ENCODE measurements around the gene YBX3. TPM values are rescaled to one million over a fixed set of nuclear protein-coding genes. Genes with fewer than 3 reads are reported as not detected.
A peak's percentile ranks its signal among the peaks of the same experiment; 100 is the strongest.

YBX3 gene
- polyA plus RNA-seq, 3 donors from 2014 or later, result 1.5 to 8.2 (median 4.7) TPM

- DNase-seq, result no peak
- Mint-ChIP-seq H3K27ac (no peak overlapping the region), H3K36me3 (no peaks in the 10 kb centered on the region), H3K4me3 (no peak overlapping the region), H3K4me1 (peaks cover 13 to 18% of the 10 kb centered on the region in 2 donors), H3K27me3 (ENCODE audit: low read depth in 3 of 3) (peaks cover 13 to 20% (median 14%) of the 10 kb centered on the region in 3 donors), H3K9me3 (no peaks in the 10 kb centered on the region)
Observed at GRCh38 chr12:10717410-10717809, 5.7 kb downstream of the YBX3 start.

- no peaks in the 10 kb centered on the region for H3K9me3 Mint-ChIP-seq
- H3K4me1 Mint-ChIP-seq, result peaks cover 7 to 12% of the 10 kb centered on the region in 2 donors
- H3K27ac Mint-ChIP-seq, result no peak overlapping the region
- no peaks in the 10 kb centered on the region for H3K36me3 Mint-ChIP-seq
- H3K27me3 Mint-ChIP-seq (ENCODE audit: low read depth in 3 of 3), result peaks cover 7 to 15% (median 8%) of the 10 kb centered on the region in 3 donors
- no peak for DNase-seq
- H3K4me3 Mint-ChIP-seq, result no peak overlapping the region
Observed at GRCh38 chr12:10716704-10717315, 6.3 kb downstream of the YBX3 start.

GRCh38 chr12:10716277-10716676 lies 6.8 kb downstream of the YBX3 start:
- H3K27ac Mint-ChIP-seq, result no peak overlapping the region

GRCh38 chr12:10715491-10715890 lies 7.6 kb downstream of the YBX3 start:
- Mint-ChIP-seq H3K27ac (no peak overlapping the region), H3K4me1 (peaks cover 5 to 8% of the 10 kb centered on the region in 2 donors), H3K36me3 (no peaks in the 10 kb centered on the region), H3K4me3 (no peak overlapping the region), H3K27me3 (ENCODE audit: low read depth in 3 of 3) (peaks cover 5 to 11% (median 7%) of the 10 kb centered on the region in 3 donors), H3K9me3 (no peaks in the 10 kb centered on the region)
- DNase-seq, result peak in 1 of 3 donors; percentile 11

More at GRCh38 chr12:10716277-10716676, 6.8 kb downstream of the YBX3 start:
- Mint-ChIP-seq H3K9me3 (no peaks in the 10 kb centered on the region), H3K36me3 (no peaks in the 10 kb centered on the region), H3K4me3 (no peak overlapping the region), H3K27me3 (ENCODE audit: low read depth in 3 of 3) (peaks cover 5 to 13% (median 10%) of the 10 kb centered on the region in 3 donors), H3K4me1 (peaks cover 5 to 8% of the 10 kb centered on the region in 2 donors)
- DNase-seq, result no peak

- Mint-ChIP-seq H3K27ac (no peak overlapping the region), H3K27me3 (ENCODE audit: low read depth in 3 of 3) (peaks cover 3 to 13% (median 8%) of the 10 kb centered on the region in 3 donors), H3K36me3 (no peaks in the 10 kb centered on the region), H3K9me3 (no peaks in the 10 kb centered on the region), H3K4me3 (no peak overlapping the region), H3K4me1 (no peaks in the 10 kb centered on the region)
- no peak for DNase-seq
Observed at GRCh38 chr12:10709808-10710207, 13.3 kb downstream of the YBX3 start.

- no peak overlapping the region for H3K27ac Mint-ChIP-seq
- no peaks in the 10 kb centered on the region for H3K36me3 Mint-ChIP-seq
- DNase-seq, result no peak
- H3K4me1 Mint-ChIP-seq, result no peaks in the 10 kb centered on the region
- no peak overlapping the region for H3K4me3 Mint-ChIP-seq
- no peaks in the 10 kb centered on the region for H3K9me3 Mint-ChIP-seq
- H3K27me3 Mint-ChIP-seq (ENCODE audit: low read depth in 3 of 3), result peaks cover 3 to 15% (median 8%) of the 10 kb centered on the region in 3 donors
Observed at GRCh38 chr12:10708862-10709261, 14.3 kb downstream of the YBX3 start.

- Mint-ChIP-seq H3K27ac (no peak overlapping the region), H3K9me3 (no peaks in the 10 kb centered on the region), H3K36me3 (no peaks in the 10 kb centered on the region), H3K4me3 (no peak overlapping the region), H3K4me1 (peaks cover 3 to 12% of the 10 kb centered on the region in 2 donors), H3K27me3 (ENCODE audit: low read depth in 3 of 3) (peaks cover 3 to 12% (median 5%) of the 10 kb centered on the region in 3 donors)
- no peak for DNase-seq
Observed at GRCh38 chr12:10705655-10706054, 17.5 kb downstream of the YBX3 start.

GRCh38 chr12:10701843-10702242 lies 21.3 kb downstream of the YBX3 start:
- DNase-seq, result no peak
- Mint-ChIP-seq H3K27ac (peak overlapping the region in 1 of 6 donors; percentile 83), H3K36me3 (no peaks in the 10 kb centered on the region), H3K4me1 (peaks cover 3 to 14% of the 10 kb centered on the region in 2 donors), H3K4me3 (peak overlapping the region in 1 of 5 donors; percentile 72), H3K27me3 (ENCODE audit: low read depth in 3 of 3) (peaks cover 0 to 7% (median 3%) of the 10 kb centered on the region in 3 donors), H3K9me3 (no peaks in the 10 kb centered on the region)

GRCh38 chr12:10701131-10701681 lies 21.9 kb downstream of the YBX3 start:
- peaks cover 0 to 3% (median under 1%) of the 10 kb centered on the region in 3 donors for H3K27me3 Mint-ChIP-seq (ENCODE audit: low read depth in 3 of 3)
- peak overlapping the region in 4 of 6 donors; percentile 2 to 83 (median 58) for H3K27ac Mint-ChIP-seq
- H3K36me3 Mint-ChIP-seq, result no peaks in the 10 kb centered on the region
- H3K9me3 Mint-ChIP-seq, result no peaks in the 10 kb centered on the region
- peak in 1 of 3 donors; percentile 16 for DNase-seq
- H3K4me3 Mint-ChIP-seq, result peak overlapping the region in 4 of 5 donors; percentile 2 to 72 (median 26)
- H3K4me1 Mint-ChIP-seq, result peaks cover 3 to 14% of the 10 kb centered on the region in 2 donors

- H3K4me3 Mint-ChIP-seq, result no peak overlapping the region
Observed at GRCh38 chr12:10700581-10700980, 22.5 kb downstream of the YBX3 start.

GRCh38 chr12:10697862-10698261 lies 25.3 kb downstream of the YBX3 start:
- no peak overlapping the region for H3K27ac Mint-ChIP-seq
- peaks cover 3 to 14% of the 10 kb centered on the region in 2 donors for H3K4me1 Mint-ChIP-seq
- H3K9me3 Mint-ChIP-seq, result no peaks in the 10 kb centered on the region
- peaks cover 0 to 8% (median 3%) of the 10 kb centered on the region in 3 donors for H3K27me3 Mint-ChIP-seq (ENCODE audit: low read depth in 3 of 3)
- no peak for DNase-seq
- no peak overlapping the region for H3K4me3 Mint-ChIP-seq
- H3K36me3 Mint-ChIP-seq, result no peaks in the 10 kb centered on the region

More at GRCh38 chr12:10700581-10700980, 22.5 kb downstream of the YBX3 start:
- DNase-seq, result no peak
- Mint-ChIP-seq H3K27me3 (ENCODE audit: low read depth in 3 of 3) (peaks cover 0 to 3% (median 2%) of the 10 kb centered on the region in 3 donors), H3K9me3 (no peaks in the 10 kb centered on the region), H3K36me3 (no peaks in the 10 kb centered on the region), H3K27ac (no peak overlapping the region), H3K4me1 (peaks cover 3 to 14% of the 10 kb centered on the region in 2 donors)

GRCh38 chr12:10697156-10697555 lies 26.0 kb downstream of the YBX3 start:
- peaks cover 3 to 14% of the 10 kb centered on the region in 2 donors for H3K4me1 Mint-ChIP-seq
- H3K36me3 Mint-ChIP-seq, result no peaks in the 10 kb centered on the region
- DNase-seq, result no peak
- H3K27me3 Mint-ChIP-seq (ENCODE audit: low read depth in 3 of 3), result peaks cover 0 to 8% (median 3%) of the 10 kb centered on the region in 3 donors
- no peaks in the 10 kb centered on the region for H3K9me3 Mint-ChIP-seq
- no peak overlapping the region for H3K4me3 Mint-ChIP-seq
- no peak overlapping the region for H3K27ac Mint-ChIP-seq

- H3K27ac Mint-ChIP-seq, result no peak overlapping the region
- no peaks in the 10 kb centered on the region for H3K4me1 Mint-ChIP-seq
- peaks cover 0 to 6% (median 6%) of the 10 kb centered on the region in 3 donors for H3K27me3 Mint-ChIP-seq (ENCODE audit: low read depth in 3 of 3)
- peaks cover 0 to 5% (median 0%) of the 10 kb centered on the region in 3 donors for H3K36me3 Mint-ChIP-seq
- no peak overlapping the region for H3K4me3 Mint-ChIP-seq
- no peak for DNase-seq
- peaks cover 0 to 2% (median 0%) of the 10 kb centered on the region in 6 donors for H3K9me3 Mint-ChIP-seq
Observed at GRCh38 chr12:10690906-10691305, 32.2 kb downstream of the YBX3 start.

GRCh38 chr12:10689146-10689545 lies 34.0 kb downstream of the YBX3 start:
- no peaks in the 10 kb centered on the region for H3K4me1 Mint-ChIP-seq
- no peak for DNase-seq
- H3K36me3 Mint-ChIP-seq, result peaks cover 0 to 5% (median 0%) of the 10 kb centered on the region in 3 donors
- H3K4me3 Mint-ChIP-seq, result no peak overlapping the region
- H3K27me3 Mint-ChIP-seq (ENCODE audit: low read depth in 3 of 3), result peaks cover 0 to 3% (median 2%) of the 10 kb centered on the region in 3 donors
- no peak overlapping the region for H3K27ac Mint-ChIP-seq
- peaks cover 0 to 2% (median 0%) of the 10 kb centered on the region in 6 donors for H3K9me3 Mint-ChIP-seq
